ENCODE data around the gene HMGB1. TPM values are rescaled to one million over a fixed set of nuclear protein-coding genes. Genes with fewer than 3 reads are reported as not detected.
A peak's percentile ranks its signal among the peaks of the same experiment; 100 is the strongest.
"Not testable (repeated sequence)": the region's sequence is repeated elsewhere in the genome, so short reads cannot be mapped to it uniquely, and the experiment has no call there.

Gene HMGB1
- total and polyA plus RNA-seq, 2 of the 4 experiments (the other 2 are of a cell fraction), result 185 to 276 TPM

GRCh38 chr13:30443957-30444404, 21.8 kb downstream of the HMGB1 start:
- no TSS peak for BruUV-seq (replicated peaks)
- Histone ChIP-seq H2BK120ac (ENCODE audit: low read depth, low read length) (no peak overlapping the region), H3K14ac (replicated peaks; ENCODE audit: low read depth, low read length) (no peak overlapping the region), H3K4me2 (ENCODE audit: low read depth, low read length) (no peak overlapping the region), H3K79me1 (ENCODE audit: low read depth in 1 of 2, low read length in 2 of 2) (no peaks in the 10 kb centered on the region), H2AFZ (replicated peaks; ENCODE audit: low read length, poor library complexity) (peak overlapping the region; percentile 64), H2BK5ac (ENCODE audit: low read depth, low read length, poor library complexity, severe bottlenecking) (no peak overlapping the region), H3K27me3 (ENCODE audit: control insufficient read depth, insufficient read depth, low read length) (no peaks in the 10 kb centered on the region), H3K4me3 (ENCODE audit: insufficient read depth, low read depth, low read length) (no peak overlapping the region), H4K20me1 (ENCODE audit: insufficient read depth, low read length) (no peaks in the 10 kb centered on the region), H2AK5ac (ENCODE audit: low read depth, low read length) (no peak overlapping the region), H3K27ac (ENCODE audit: insufficient read depth, low read length) (no peak overlapping the region), H2AK9ac (replicated peaks; ENCODE audit: low read depth, low read length, poor library complexity) (no peak overlapping the region), H2BK20ac (ENCODE audit: low read depth, low read length) (no peak overlapping the region), H3K9ac (ENCODE audit: low read depth, low read length) (no peak overlapping the region), H3K9me3 (ENCODE audit: control insufficient read depth, insufficient read depth, low read length) (no peaks in the 10 kb centered on the region), H4K91ac (ENCODE audit: insufficient read depth, low read depth, low read length) (no peak overlapping the region), H4K5ac (ENCODE audit: low read depth, low read length) (no peak overlapping the region), H3K4me1 (ENCODE audit: control insufficient read depth, insufficient read depth, low read length) (peaks cover 7% of the 10 kb centered on the region), H3K36me3 (ENCODE audit: control insufficient read depth, insufficient read depth, low read length) (no peaks in the 10 kb centered on the region), H3K18ac (ENCODE audit: low read depth, low read length) (no peak overlapping the region), H3K4ac (ENCODE audit: low read depth, low read length) (no peak overlapping the region), H3K56ac (ENCODE audit: extremely low read depth, insufficient read depth, low read length) (no peak overlapping the region), H3K9me1 (ENCODE audit: insufficient read depth, low read length) (no peaks in the 10 kb centered on the region), H2BK15ac (ENCODE audit: low read depth, low read length) (no peak overlapping the region), H3K23ac (ENCODE audit: low read depth, low read length) (no peak overlapping the region), H4K8ac (ENCODE audit: low read depth in 2 of 2, low read length in 2 of 2) (no peak overlapping the region)
- ChIA-PET CTCF (no interaction called here), POLR2A (ENCODE audit: unreplicated experiment) (no interaction called here)
- in situ Hi-C loops (cut with MboI; ENCODE audit: low sequenced_read_pairs) (loop anchor here (10.0 kb wide), 1 partner anchor 309 kb away; no protein-coding TSS in a partner anchor), intact Hi-C loops (cut with micrococcal nuclease) (no loop called here), dilution Hi-C loops (cut with HindIII; ENCODE audit: low sequenced_read_pairs, unreplicated experiment) (no loop called here)
- DNase-seq (no peak), ATAC-seq (ENCODE audit: low read depth) (no peak)
- TF ChIP-seq POLR2A (IDR thresholded peaks at IDR 0.05; ENCODE audit: low read depth, low read length) (no peak), RCOR1 (IDR thresholded peaks at IDR 0.05; ENCODE audit: insufficient replicate concordance, low read length) (no peak), ELK1 (IDR thresholded peaks at IDR 0.05; ENCODE audit: borderline replicate concordance, low read depth, low read length) (no peak), MXI1 (IDR thresholded peaks at IDR 0.05; ENCODE audit: borderline replicate concordance, low read depth, low read length) (no peak), CEBPB (IDR thresholded peaks at IDR 0.05; ENCODE audit: low read depth, low read length) (no peak)
- WGBS, 2 experiments (ENCODE audit: extremely low coverage in 2 of 2, insufficient read length in 1 of 2), result 100% methylated on average over 1 of the region's 12 CpGs; no CpG with 5 or more reads in 1 of the 2 experiments

- H2BK120ac ChIP-seq (ENCODE audit: low read depth, low read length); H2AFZ ChIP-seq (replicated peaks; ENCODE audit: low read length, poor library complexity); BruUV-seq (replicated peaks); H3K4ac ChIP-seq (ENCODE audit: low read depth, low read length); intact Hi-C loops (cut with micrococcal nuclease); H2BK15ac ChIP-seq (ENCODE audit: low read depth, low read length); H3K79me1 ChIP-seq (ENCODE audit: low read depth in 1 of 2, low read length in 2 of 2); H3K27me3 ChIP-seq (ENCODE audit: control insufficient read depth, insufficient read depth, low read length); H3K4me3 ChIP-seq (ENCODE audit: insufficient read depth, low read depth, low read length); H3K14ac ChIP-seq (replicated peaks; ENCODE audit: low read depth, low read length); H3K4me1 ChIP-seq (ENCODE audit: control insufficient read depth, insufficient read depth, low read length); H3K23ac ChIP-seq (ENCODE audit: low read depth, low read length); H4K20me1 ChIP-seq (ENCODE audit: insufficient read depth, low read length); H3K36me3 ChIP-seq (ENCODE audit: control insufficient read depth, insufficient read depth, low read length); H3K18ac ChIP-seq (ENCODE audit: low read depth, low read length); H4K8ac ChIP-seq (ENCODE audit: low read depth in 2 of 2, low read length in 2 of 2); H3K9ac ChIP-seq (ENCODE audit: low read depth, low read length); ATAC-seq (ENCODE audit: low read depth); CTCF ChIA-PET; DNase-seq; H4K91ac ChIP-seq (ENCODE audit: insufficient read depth, low read depth, low read length); H2AK5ac ChIP-seq (ENCODE audit: low read depth, low read length); H3K9me3 ChIP-seq (ENCODE audit: control insufficient read depth, insufficient read depth, low read length); H3K27ac ChIP-seq (ENCODE audit: insufficient read depth, low read length); H2BK5ac ChIP-seq (ENCODE audit: low read depth, low read length, poor library complexity, severe bottlenecking); H4K5ac ChIP-seq (ENCODE audit: low read depth, low read length); dilution Hi-C loops (cut with HindIII; ENCODE audit: low sequenced_read_pairs, unreplicated experiment); H3K56ac ChIP-seq (ENCODE audit: extremely low read depth, insufficient read depth, low read length); H3K4me2 ChIP-seq (ENCODE audit: low read depth, low read length); H3K9me1 ChIP-seq (ENCODE audit: insufficient read depth, low read length); POLR2A ChIA-PET (ENCODE audit: unreplicated experiment); H2BK20ac ChIP-seq (ENCODE audit: low read depth, low read length); H2AK9ac ChIP-seq (replicated peaks; ENCODE audit: low read depth, low read length, poor library complexity): not testable (repeated sequence)
- in situ Hi-C loops (cut with MboI; ENCODE audit: low sequenced_read_pairs), result loop anchor here (10.0 kb wide), 1 partner anchor 309 kb away; no protein-coding TSS in a partner anchor
- WGBS, 2 experiments (ENCODE audit: extremely low coverage in 2 of 2, insufficient read length in 1 of 2), result no CpG with 5 or more reads among the region's 3 CpGs
These were observed 22.2 kb downstream of the HMGB1 start for GRCh38 chr13:30443491-30443890.
